ENCODE measurements around the gene YES1.
A peak's percentile ranks its signal among the peaks of the same experiment; 100 is the strongest.

YES1 gene

GRCh38 chr18:711657-712400 is 100.2 kb downstream of the YES1 start:
- Histone ChIP-seq H3K4me3 (replicated peaks; ENCODE audit: insufficient read depth, low read length) (peak overlapping the region; percentile 54), H3K27ac (replicated peaks) (peak overlapping the region; percentile 78), H3K27me3 (ENCODE audit: insufficient read depth, poor library complexity, severe bottlenecking) (no peaks in the 10 kb centered on the region)
- peak; percentile 88 to 94 for DNase-seq (ENCODE audit: low read depth in 1 of 2, low spot score in 1 of 2)
- TF ChIP-seq GABPA (IDR thresholded peaks at IDR 0.05; ENCODE audit: low read depth) (no peak), POLR2AphosphoS5 (IDR thresholded peaks at IDR 0.05; ENCODE audit: low read depth) (peak; percentile 85), REST (IDR thresholded peaks at IDR 0.05; ENCODE audit: insufficient replicate concordance, low read depth) (peak; percentile 40), SPI1 (IDR thresholded peaks at IDR 0.05; ENCODE audit: borderline replicate concordance, low read depth) (0 out of 2 replicates have a peak, but pooled peaks have one; percentile 7)
- TF ChIP-seq, protein P1, sequence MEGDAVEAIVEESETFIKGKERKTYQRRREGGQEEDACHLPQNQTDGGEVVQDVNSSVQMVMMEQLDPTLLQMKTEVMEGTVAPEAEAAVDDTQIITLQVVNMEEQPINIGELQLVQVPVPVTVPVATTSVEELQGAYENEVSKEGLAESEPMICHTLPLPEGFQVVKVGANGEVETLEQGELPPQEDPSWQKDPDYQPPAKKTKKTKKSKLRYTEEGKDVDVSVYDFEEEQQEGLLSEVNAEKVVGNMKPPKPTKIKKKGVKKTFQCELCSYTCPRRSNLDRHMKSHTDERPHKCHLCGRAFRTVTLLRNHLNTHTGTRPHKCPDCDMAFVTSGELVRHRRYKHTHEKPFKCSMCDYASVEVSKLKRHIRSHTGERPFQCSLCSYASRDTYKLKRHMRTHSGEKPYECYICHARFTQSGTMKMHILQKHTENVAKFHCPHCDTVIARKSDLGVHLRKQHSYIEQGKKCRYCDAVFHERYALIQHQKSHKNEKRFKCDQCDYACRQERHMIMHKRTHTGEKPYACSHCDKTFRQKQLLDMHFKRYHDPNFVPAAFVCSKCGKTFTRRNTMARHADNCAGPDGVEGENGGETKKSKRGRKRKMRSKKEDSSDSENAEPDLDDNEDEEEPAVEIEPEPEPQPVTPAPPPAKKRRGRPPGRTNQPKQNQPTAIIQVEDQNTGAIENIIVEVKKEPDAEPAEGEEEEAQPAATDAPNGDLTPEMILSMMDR (IDR thresholded peaks at IDR 0.05; ENCODE audit: insufficient read depth, low read length): peak; percentile 13

DNA sequence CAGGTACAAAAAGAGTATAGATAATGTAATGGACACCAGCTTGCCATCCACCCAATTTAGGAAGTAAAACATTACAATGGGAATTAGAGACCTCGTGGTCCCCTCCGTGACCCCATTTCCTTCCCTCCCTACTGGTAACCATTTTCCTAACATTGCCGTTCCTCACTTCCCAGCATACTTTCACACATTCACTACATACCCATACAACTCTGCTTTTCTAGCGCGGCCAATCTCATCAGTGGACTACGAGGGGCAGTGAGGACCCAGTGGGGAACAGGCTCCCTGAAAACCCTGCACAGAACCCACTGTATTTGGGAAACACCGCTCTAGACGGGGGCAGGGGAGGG is 100.8 kb downstream of the YES1 start:
- peak overlapping the region; percentile 78 for H3K27ac ChIP-seq (replicated peaks)
- peak; percentile 39 to 43 for DNase-seq (ENCODE audit: low read depth in 1 of 2, low spot score in 1 of 2)
- peak overlapping the region; percentile 54 for H3K4me3 ChIP-seq (replicated peaks; ENCODE audit: insufficient read depth, low read length)
- no peaks in the 10 kb centered on the region for H3K27me3 ChIP-seq (ENCODE audit: insufficient read depth, poor library complexity, severe bottlenecking)
- TF ChIP-seq SPI1 (IDR thresholded peaks at IDR 0.05; ENCODE audit: borderline replicate concordance, low read depth) (no peak), GABPA (IDR thresholded peaks at IDR 0.05; ENCODE audit: low read depth) (no peak), POLR2AphosphoS5 (IDR thresholded peaks at IDR 0.05; ENCODE audit: low read depth) (no peak), REST (IDR thresholded peaks at IDR 0.05; ENCODE audit: insufficient replicate concordance, low read depth) (no peak)
- TF ChIP-seq, protein P1 (IDR thresholded peaks at IDR 0.05; ENCODE audit: insufficient read depth, low read length): no peak

DNA sequence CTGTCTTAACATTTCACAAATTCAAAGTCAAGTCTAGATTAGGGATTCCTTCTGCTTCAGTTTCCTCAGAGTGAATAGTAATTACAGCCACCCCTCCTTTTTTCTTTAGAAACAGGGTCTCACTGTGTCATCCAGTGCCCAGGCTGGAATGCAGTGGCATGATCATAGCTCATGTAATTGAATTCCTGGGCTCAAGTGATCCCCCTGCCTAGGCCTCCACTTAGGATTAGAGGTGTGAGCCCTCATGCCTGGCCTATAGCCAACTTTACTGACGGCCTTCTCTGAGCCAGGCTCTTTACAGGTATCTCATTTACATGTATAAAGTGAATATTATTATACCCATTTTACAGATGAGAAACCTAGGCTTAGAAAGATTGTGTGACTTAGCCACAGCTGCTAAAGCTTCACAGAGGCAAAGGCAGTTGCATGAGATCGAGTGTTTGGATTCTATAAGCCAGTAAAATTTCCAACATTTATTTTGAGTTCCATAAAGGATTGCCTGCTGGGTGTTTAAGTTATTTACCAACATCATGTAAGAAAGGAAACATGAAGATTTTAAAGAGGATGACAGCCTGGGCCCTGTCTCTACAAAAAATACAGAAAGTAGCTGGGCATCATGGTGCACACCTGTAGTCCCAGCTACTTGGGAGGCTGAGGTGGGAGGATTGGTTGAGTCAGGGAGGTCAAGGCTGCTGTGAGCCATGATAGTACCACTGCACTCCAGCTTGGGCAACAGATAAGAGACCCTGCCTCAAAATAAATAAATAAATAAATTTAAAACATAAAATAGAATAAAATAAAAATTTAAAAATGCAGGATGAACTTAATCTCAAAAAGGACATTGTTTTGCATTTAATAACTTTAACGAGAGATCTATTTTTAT is 101.4 kb downstream of the YES1 start:
- Histone ChIP-seq H3K27me3 (ENCODE audit: insufficient read depth, poor library complexity, severe bottlenecking) (no peaks in the 10 kb centered on the region), H3K4me3 (replicated peaks; ENCODE audit: insufficient read depth, low read length) (peak overlapping the region; percentile 54), H3K27ac (replicated peaks) (peak overlapping the region; percentile 78)
- DNase-seq (ENCODE audit: low read depth in 1 of 2, low spot score in 1 of 2): no peak
- TF ChIP-seq GABPA (IDR thresholded peaks at IDR 0.05; ENCODE audit: low read depth): no peak
- TF ChIP-seq POLR2AphosphoS5 (IDR thresholded peaks at IDR 0.05; ENCODE audit: low read depth): 0 out of 2 replicates have a peak, but pooled peaks have one; percentile 9
- TF ChIP-seq SPI1 (IDR thresholded peaks at IDR 0.05; ENCODE audit: borderline replicate concordance, low read depth): no peak
- no peak for TF ChIP-seq REST (IDR thresholded peaks at IDR 0.05; ENCODE audit: insufficient replicate concordance, low read depth)
- TF ChIP-seq, protein P1 (IDR thresholded peaks at IDR 0.05; ENCODE audit: insufficient read depth, low read length): no peak
